Endothelial cell of umbilical vein (primary cell): ENCODE data around the gene ZNF195.
"Not testable (repeated sequence)": the region's sequence is repeated elsewhere in the genome, so short reads cannot be mapped to it uniquely, and the experiment has no call there.

Source experiments
- CTCF ChIP-seq, 2 donors: IDR thresholded peaks; 1 replicate in 1 of 2; 2 replicates in 1 of 2; pipeline ENCODE4 v1.5.1; 2011; ENCODE audit warnings: low read length in 2 of 2, mild to moderate bottlenecking in 2 of 2, moderate library complexity in 2 of 2, control low read depth in 1 of 2, inconsistent platforms in 1 of 2, low read depth in 1 of 2; ENCODE audit not compliant: insufficient read depth in 1 of 2; ENCODE audit errors: extremely low read depth in 1 of 2
- EZH2 ChIP-seq: IDR thresholded peaks from 2 replicates; pipeline ENCODE4 v1.6.1; 2012; ENCODE audit warnings: borderline replicate concordance, low read depth, mild to moderate bottlenecking, moderate library complexity, low read length, inconsistent platforms; ENCODE audit not compliant: severe bottlenecking
- JUN ChIP-seq: IDR thresholded peaks from 2 replicates; pipeline ENCODE4 v1.6.1; 2011; ENCODE audit warnings: borderline replicate concordance, low read depth; ENCODE audit not compliant: insufficient read length, insufficient read depth
- MAX ChIP-seq: IDR thresholded peaks from 2 replicates; pipeline ENCODE4 v1.6.1; 2011; ENCODE audit not compliant: insufficient read depth, insufficient read length
- POLR2A ChIP-seq: IDR thresholded peaks from 2 replicates; pipeline ENCODE4 v1.6.1; 2012; ENCODE audit warnings: low read depth, mild to moderate bottlenecking, control low read depth, low read length
- POLR2AphosphoS5 ChIP-seq: IDR thresholded peaks from 2 replicates; pipeline ENCODE4 v1.6.1; 2012; ENCODE audit warnings: low read depth, mild to moderate bottlenecking, control low read depth, low read length, moderate library complexity; ENCODE audit not compliant: insufficient read depth

GRCh38 chr11:3419496-3419895 is 40.5 kb upstream of the ZNF195 start:
- TF ChIP-seq CTCF (IDR thresholded peaks at IDR 0.05; ENCODE audit: extremely low read depth in 1 of 2, insufficient read depth in 1 of 2, low read depth in 1 of 2, low read length in 2 of 2); EZH2; POLR2AphosphoS5; MAX; POLR2A; JUN: not testable (repeated sequence)
